NCI-H526 (cell line): ENCODE results near the gene TTC39C.

Source experiments
- DNase-seq, 2 experiments: peaks; one replicate each; lab custom pipeline; 2025; lab: John Stamatoyannopoulos, UW

Gene TTC39C

GRCh38 chr18:23992089-23992940 lies 22.2 kb upstream of the TTC39C start:
- DNase-seq, result no peak

GRCh38 chr18:23992941-23993280 lies 21.6 kb upstream of the TTC39C start:
- no peak for DNase-seq

GRCh38 chr18:23994361-23994902 lies 20.1 kb upstream of the TTC39C start:
- peak; percentile 40 to 57 for DNase-seq

GRCh38 chr18:23995180-23995579 lies 19.4 kb upstream of the TTC39C start:
- no peak for DNase-seq

GRCh38 chr18:23998018-23998417 lies 16.5 kb upstream of the TTC39C start:
- DNase-seq, result no peak

GRCh38 chr18:23998820-23999219 lies 15.7 kb upstream of the TTC39C start:
- DNase-seq, result peak; percentile 90 to 94

- no peak for DNase-seq
These were observed 13.7 kb upstream of the TTC39C start for GRCh38 chr18:24000613-24001490.

- DNase-seq, result no peak
These were observed 12.1 kb upstream of the TTC39C start for GRCh38 chr18:24002479-24002878.

GRCh38 chr18:24003288-24003687 lies 11.3 kb upstream of the TTC39C start:
- no peak for DNase-seq

GRCh38 chr18:24003903-24004640 lies 10.5 kb upstream of the TTC39C start:
- no peak for DNase-seq

GRCh38 chr18:24006712-24007313 lies 7.7 kb upstream of the TTC39C start:
- no peak for DNase-seq

- DNase-seq, result no peak
These were observed 5.3 kb upstream of the TTC39C start for GRCh38 chr18:24009246-24009645.

- peak in 1 of 2 experiments; percentile 51 for DNase-seq
These were observed 4.8 kb upstream of the TTC39C start for GRCh38 chr18:24009651-24010333.

GRCh38 chr18:24010673-24011072 lies 3.9 kb upstream of the TTC39C start:
- peak in 1 of 2 experiments; percentile 9 for DNase-seq

GRCh38 chr18:24011123-24011917 lies 3.2 kb upstream of the TTC39C start:
- DNase-seq, result no peak

- no peak for DNase-seq
These were observed 1.5 kb upstream of the TTC39C start for GRCh38 chr18:24013051-24013450.

- peak in 1 of 2 experiments; percentile 53 for DNase-seq
These were observed 558 bp downstream of the TTC39C start for GRCh38 chr18:24014986-24015638.

- no peak for DNase-seq
These were observed 1.4 kb downstream of the TTC39C start for GRCh38 chr18:24015639-24016631.
